Psoas muscle (tissue), 8 donors: Measurements from ENCODE around the gene TNNC1. TPM values are rescaled to one million over a fixed set of nuclear protein-coding genes. Genes with fewer than 3 reads are reported as not detected.

ENCODE experiments used
- ATAC-seq, 4 donors: fragments of 200-7000 bp; cut with Tn5 transposase; one replicate each; pipeline ENCODE4 v1.9.1; 2020; ENCODE audit warnings: moderate library complexity in 3 of 4, mild to moderate bottlenecking in 2 of 4
- DNase-seq, 2 donors: peaks; one replicate each; pipeline ENCODE4 v3.0.0-alpha.2; 2020
- H3K27ac ChIP-seq: fragments of 200-600 bp; one replicate; pipeline ENCODE4 v1.8.0; 2022
- H3K27me3 ChIP-seq, 3 donors: fragments of 200-600 bp in 1 of 3; one replicate each; pipeline versions ENCODE4 v1.6.1 to v1.8.0; 2013 to 2022; ENCODE audit warnings: low read length in 2 of 3, mild to moderate bottlenecking in 2 of 3, moderate library complexity in 1 of 3; ENCODE audit not compliant: insufficient read depth in 3 of 3
- H3K36me3 ChIP-seq, 2 donors: fragments of 200-600 bp in 1 of 2; one replicate each; pipeline versions ENCODE4 v1.6.1 to v1.8.0; 2013 to 2022; ENCODE audit warnings: low read depth in 1 of 2, mild to moderate bottlenecking in 1 of 2, moderate library complexity in 1 of 2; ENCODE audit not compliant: insufficient read depth in 1 of 2
- H3K4me1 ChIP-seq: fragments of 200-600 bp; one replicate; pipeline ENCODE4 v1.8.0; 2022
- H3K4me3 ChIP-seq: fragments of 200-600 bp; one replicate; pipeline ENCODE4 v1.8.0; 2022; ENCODE audit warnings: mild to moderate bottlenecking
- H3K9me3 ChIP-seq: fragments of 200-600 bp; one replicate; pipeline ENCODE4 v1.8.0; 2022
- WGBS, 3 donors: extraction: QIAGEN DNeasy Blood & Tissue Kit; methylation state at CpG; one replicate each; pipeline versions ENCODE4 v1.1.6 to v1.1.7; 2013; 5-methylcytosine and 5-hydroxymethylcytosine counted together
- intact Hi-C, 2 donors: fragments of 100-400 bp; cut with DNase I; formaldehyde crosslinking; loops; one replicate each; pipeline versions ENCODE4 v1.11.0 to v1.14.2; 2022
- polyA plus RNA-seq, 3 donors: library from polyadenylated mRNA; stranded (reverse); fragments of 200-250 nt; gene quantifications; one replicate each; pipeline ENCODE4 v1.2.3, GENCODE V29; 2013
- total RNA-seq, 4 donors: library from RNA; stranded (reverse); fragmentation: NEBNext Ultra II Directional in 2 of 4; extraction: Animal tissue kit (Norgen Biotek cat#: 25700) in 2 of 4; gene quantifications; one replicate each; pipeline versions ENCODE4 v1.2.1 to v1.2.4, GENCODE V29; 2021 to 2023
- TF ChIP-seq, protein P1 (sequence below): fragments of 200-600 bp; IDR thresholded peaks from one replicate; pipeline ENCODE4 v1.8.0; 2022; ENCODE audit warnings: antibody characterized with exemption
- donor health status: healthy with polysubstance abuse.
- donor health status: DM: no; HTN: no; CAD: no; lungs with moderate emphysema.
- donor health status: Bipolar disorder and iron deficiency.
- donor health status: healthy.
- donor health status: DM: yes; HTN: yes; CAD: no.
- donor health status: DM: no; HTN: no; CAD: no.
- donor health status: DM: no; HTN: no; CAD: no.
- donor health status: DM: yes; HTN: yes; CAD: no.

The TNNC1 gene
- total and polyA plus RNA-seq, 7 donors = 4,153 to 7,172 (median 6,385) TPM

DNA sequence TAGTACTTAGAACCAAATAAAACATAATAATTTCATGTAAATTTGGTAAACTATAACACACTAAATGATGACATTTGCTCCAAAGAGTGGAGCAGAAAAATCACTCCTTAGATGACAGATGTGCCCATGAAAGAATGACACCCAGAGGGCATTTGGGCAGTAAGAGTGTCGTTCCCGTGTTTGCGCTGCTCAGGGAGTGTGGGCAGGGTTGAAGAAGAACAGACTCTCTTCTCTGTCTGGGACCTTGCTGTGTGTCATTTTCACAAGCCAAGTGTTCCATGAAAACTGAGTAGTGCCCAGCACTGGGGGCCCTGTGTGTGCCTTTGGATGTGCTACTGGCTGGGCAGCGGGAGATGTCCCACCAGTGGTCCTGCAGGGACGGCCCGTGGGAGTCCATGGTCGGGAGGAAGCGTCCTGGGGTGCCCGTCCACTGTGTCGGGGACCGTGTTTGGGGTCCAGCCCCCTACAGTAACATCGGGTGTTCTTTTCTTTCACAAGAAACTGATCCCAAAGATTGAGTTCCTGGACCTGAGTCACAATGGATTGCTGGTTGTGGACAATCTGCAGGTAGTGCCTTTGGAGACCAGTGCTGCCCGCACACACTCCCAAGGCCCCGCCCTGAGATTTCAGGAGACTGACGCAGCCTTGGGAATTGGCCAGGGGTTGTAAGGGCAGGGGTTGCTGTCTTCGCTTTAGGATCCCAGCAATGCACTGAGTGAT lies 23.4 kb upstream of the TNNC1 start:
- H3K9me3 ChIP-seq = no peaks in the 10 kb centered on the region
- peaks cover 6 to 100% of the 10 kb centered on the region in 2 donors for H3K36me3 ChIP-seq
- H3K4me1 ChIP-seq = peaks cover 4% of the 10 kb centered on the region
- H3K27me3 ChIP-seq = no peaks in the 10 kb centered on the region
- intact Hi-C loops = no loop called here
- no peak overlapping the region for H3K27ac ChIP-seq
- TF ChIP-seq, protein P1, sequence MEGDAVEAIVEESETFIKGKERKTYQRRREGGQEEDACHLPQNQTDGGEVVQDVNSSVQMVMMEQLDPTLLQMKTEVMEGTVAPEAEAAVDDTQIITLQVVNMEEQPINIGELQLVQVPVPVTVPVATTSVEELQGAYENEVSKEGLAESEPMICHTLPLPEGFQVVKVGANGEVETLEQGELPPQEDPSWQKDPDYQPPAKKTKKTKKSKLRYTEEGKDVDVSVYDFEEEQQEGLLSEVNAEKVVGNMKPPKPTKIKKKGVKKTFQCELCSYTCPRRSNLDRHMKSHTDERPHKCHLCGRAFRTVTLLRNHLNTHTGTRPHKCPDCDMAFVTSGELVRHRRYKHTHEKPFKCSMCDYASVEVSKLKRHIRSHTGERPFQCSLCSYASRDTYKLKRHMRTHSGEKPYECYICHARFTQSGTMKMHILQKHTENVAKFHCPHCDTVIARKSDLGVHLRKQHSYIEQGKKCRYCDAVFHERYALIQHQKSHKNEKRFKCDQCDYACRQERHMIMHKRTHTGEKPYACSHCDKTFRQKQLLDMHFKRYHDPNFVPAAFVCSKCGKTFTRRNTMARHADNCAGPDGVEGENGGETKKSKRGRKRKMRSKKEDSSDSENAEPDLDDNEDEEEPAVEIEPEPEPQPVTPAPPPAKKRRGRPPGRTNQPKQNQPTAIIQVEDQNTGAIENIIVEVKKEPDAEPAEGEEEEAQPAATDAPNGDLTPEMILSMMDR = no peak
- 92 to 94% (median 93%) methylated on average over 16 of the region's 16 CpGs for WGBS, 3 donors
- DNase-seq = peak in 1 of 2 donors; percentile 48
- H3K4me3 ChIP-seq = no peak overlapping the region
- no peak for ATAC-seq

DNA sequence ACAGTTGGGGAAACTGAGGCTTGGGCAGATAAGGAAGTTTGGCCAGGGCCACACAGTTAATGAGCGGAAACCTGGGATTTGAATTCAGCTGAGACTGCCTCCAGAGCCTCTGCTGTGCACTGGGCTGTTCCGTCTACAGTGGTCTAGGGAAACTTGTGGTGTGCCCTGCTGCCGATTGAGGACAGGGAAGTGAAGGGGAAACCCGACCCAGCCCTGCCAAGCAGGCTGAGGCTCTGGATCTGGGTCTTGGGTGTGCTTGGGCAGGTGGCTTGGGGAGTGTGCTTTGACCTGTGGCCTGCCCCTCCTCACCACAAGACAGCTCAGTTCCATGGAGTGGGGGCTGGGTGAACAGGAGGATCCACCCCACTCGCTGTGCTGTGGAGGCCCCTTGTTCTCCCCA lies 19.2 kb upstream of the TNNC1 start:
- Histone ChIP-seq H3K4me1 (peaks cover 31% of the 10 kb centered on the region), H3K4me3 (no peak overlapping the region), H3K27me3 (no peaks in the 10 kb centered on the region), H3K9me3 (no peaks in the 10 kb centered on the region), H3K27ac (no peak overlapping the region), H3K36me3 (peaks cover 6 to 77% of the 10 kb centered on the region in 2 donors)
- TF ChIP-seq, protein P1 = no peak
- no peak for ATAC-seq
- intact Hi-C loops = loop anchor here (5.0 kb wide), 3 partner anchors 59 to 214 kb away; partner anchors contain the start of genes GNL3 (in 1 of the 2), NT5DC2 (in 1 of the 2), PBRM1 (in 1 of the 2) and UQCC5 (in 1 of the 2)
- WGBS, 3 donors = 82 to 87% (median 85%) methylated on average over 5 of the region's 5 CpGs
- no peak for DNase-seq

DNA sequence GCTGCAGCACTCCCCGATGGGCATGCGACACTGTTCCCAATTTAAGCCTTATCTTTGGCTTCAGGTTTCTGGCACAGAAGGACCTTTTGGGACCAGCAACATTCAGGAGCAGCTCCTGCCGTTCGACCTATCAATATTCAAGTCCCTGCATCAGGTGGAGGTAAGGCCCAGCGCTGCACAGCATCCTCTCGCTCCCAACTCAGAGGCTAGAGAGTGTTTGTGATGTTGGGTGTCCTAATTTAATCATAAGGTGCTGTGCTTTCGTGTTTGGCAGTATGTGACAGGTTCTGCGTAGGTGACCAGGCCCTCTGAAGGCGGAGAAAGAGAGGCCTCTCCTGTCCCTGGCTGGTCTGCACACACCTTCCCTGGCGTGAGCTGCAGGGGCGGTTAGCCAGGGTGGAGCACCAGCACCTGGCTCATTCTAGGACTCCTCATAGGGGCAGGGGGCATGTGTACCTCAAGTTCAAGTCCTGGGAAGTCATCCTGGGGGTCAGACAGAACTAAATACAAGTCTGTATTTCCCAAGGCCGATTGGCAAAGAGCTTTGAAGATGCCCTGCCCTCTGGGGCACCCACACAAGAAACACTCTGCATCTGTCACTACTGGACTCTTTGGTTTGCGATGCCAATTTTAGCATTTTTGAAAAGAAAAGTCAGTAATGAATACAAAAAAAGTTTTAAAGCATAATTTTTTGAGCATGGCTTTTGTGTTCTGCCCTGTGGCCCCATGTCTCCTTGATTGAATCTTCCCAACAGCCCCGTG lies 18.6 kb upstream of the TNNC1 start:
- Histone ChIP-seq H3K36me3 (peaks cover 3 to 72% of the 10 kb centered on the region in 2 donors), H3K27ac (peak overlapping the region; percentile 68), H3K27me3 (no peaks in the 10 kb centered on the region), H3K4me1 (peaks cover 38% of the 10 kb centered on the region), H3K4me3 (no peak overlapping the region), H3K9me3 (no peaks in the 10 kb centered on the region)
- WGBS, 3 donors = 66 to 71% (median 67%) methylated on average over 14 of the region's 14 CpGs
- intact Hi-C loops = loop anchor here (5.0 kb wide), 3 partner anchors 60 to 215 kb away; partner anchors contain the start of genes GNL3 (in 1 of the 2), NT5DC2 (in 1 of the 2), PBRM1 (in 1 of the 2) and UQCC5 (in 1 of the 2)
- TF ChIP-seq, protein P1 = no peak
- ATAC-seq (no peak), DNase-seq (no peak)

DNA sequence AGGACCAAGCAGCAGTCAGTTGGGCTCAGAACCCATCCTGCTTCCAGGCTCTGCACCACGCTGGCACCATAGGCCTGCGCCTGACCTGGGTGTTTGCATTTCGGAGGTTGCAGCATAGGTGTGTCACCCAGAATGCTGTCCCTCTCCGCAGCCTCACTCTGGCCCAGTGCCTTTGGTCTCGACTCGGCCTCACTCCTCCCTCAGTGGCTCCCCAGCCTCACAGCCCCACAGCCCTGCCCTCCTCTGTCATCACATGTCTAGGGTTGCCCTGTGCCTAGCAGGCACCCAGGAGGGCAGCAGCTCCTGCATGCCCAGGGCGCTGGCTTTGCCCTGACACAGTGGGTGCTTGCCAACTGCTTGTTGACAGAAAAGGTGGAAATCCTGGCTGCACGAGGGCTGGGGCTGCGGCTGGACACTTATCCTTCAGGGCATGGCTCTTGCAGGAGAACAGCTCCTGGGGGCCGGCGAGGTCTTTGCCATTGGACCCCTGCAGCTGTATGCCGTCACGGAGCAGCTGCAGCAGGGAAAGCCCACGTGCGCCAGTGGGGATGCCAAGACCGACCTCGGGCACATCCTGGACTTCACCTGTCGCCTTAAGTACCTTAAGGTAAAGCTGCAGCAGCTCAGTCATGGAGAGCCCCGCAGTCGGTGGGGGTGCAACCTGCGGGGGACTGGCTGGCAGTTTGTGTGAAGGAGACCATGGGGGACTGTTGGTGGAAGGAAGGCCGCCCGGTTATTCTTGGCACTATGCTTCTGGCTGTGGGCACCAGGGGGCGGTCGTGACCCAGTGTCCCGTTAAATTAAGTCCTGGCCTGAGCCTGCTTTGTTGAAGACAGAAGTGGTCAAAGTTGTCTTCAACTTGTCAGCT lies 17.8 kb upstream of the TNNC1 start:
- Histone ChIP-seq H3K27me3 (no peaks in the 10 kb centered on the region), H3K36me3 (peaks cover 2 to 67% of the 10 kb centered on the region in 2 donors), H3K27ac (peak overlapping the region; percentile 68), H3K4me1 (peaks cover 39% of the 10 kb centered on the region), H3K9me3 (no peaks in the 10 kb centered on the region), H3K4me3 (no peak overlapping the region)
- 36 to 49% (median 36%) methylated on average over 26 of the region's 26 CpGs for WGBS, 3 donors
- ATAC-seq (peak; percentile 78 to 86 (median 82)), DNase-seq (peak; percentile 74 to 83)
- TF ChIP-seq, protein P1 = peak; percentile 76
- intact Hi-C loops = loop anchor here (5.0 kb wide), 3 partner anchors 61 to 216 kb away; partner anchors contain the start of genes GNL3 (in 1 of the 2), NT5DC2 (in 1 of the 2), PBRM1 (in 1 of the 2) and UQCC5 (in 1 of the 2)
